Esophagus squamous epithelium (tissue), 4 donors: ENCODE data around the gene OR1N2.
"Not testable (repeated sequence)": the region's sequence is repeated elsewhere in the genome, so short reads cannot be mapped to it uniquely, and the experiment has no call there.

ENCODE experiments used
- CTCF ChIP-seq, 6 experiments: fragments of 450-650 bp in 4 of 6; fragments of 200-600 bp in 2 of 6; sonication (generic) in 2 of 6; IDR thresholded peaks; one replicate each; pipeline ENCODE4 v1.5.1; 2016 to 2019; ENCODE audit warnings: antibody characterized with exemption in 6 of 6, mild to moderate bottlenecking in 4 of 6, moderate library complexity in 4 of 6
- POLR2A ChIP-seq, 4 donors: fragments of 450-650 bp; IDR thresholded peaks; one replicate each; pipeline ENCODE4 v1.6.1; 2017; ENCODE audit warnings: antibody characterized with exemption in 4 of 4, mild to moderate bottlenecking in 4 of 4, moderate library complexity in 3 of 4

DNA sequence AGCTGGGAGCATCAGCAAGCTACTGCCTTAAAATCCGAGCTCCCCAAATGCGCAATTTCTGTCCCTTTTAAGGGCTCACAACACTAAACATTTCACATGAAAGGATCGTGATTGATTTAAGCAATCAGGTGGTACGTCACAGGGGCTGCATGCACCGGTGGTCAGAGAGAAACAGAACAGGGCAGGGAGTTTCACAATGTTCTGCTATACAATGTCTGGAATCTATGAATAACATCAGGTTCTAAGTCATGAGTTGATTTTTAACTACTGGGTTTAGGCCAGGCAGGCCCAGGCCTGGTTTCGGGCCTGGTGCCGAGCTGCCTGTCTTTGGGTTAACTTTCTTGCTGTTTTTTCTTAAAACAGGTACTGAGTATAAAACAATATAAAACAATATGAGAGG lies 15.8 kb upstream of the OR1N2 start:
- not testable (repeated sequence) for TF ChIP-seq CTCF, POLR2A (IDR thresholded peaks at IDR 0.05)
